Kidney (tissue), 14 donors: ENCODE measurements around the gene SH2D2A. TPM values are rescaled to one million over a fixed set of nuclear protein-coding genes. Genes with fewer than 3 reads are reported as not detected.

Experiments
- DNase-seq, 5 donors: peaks; one replicate each; pipeline ENCODE4 v3.0.0-alpha.2; 2013 to 2020
- FAIRE-seq: peaks from 2 replicates; lab custom pipeline; 2012; peaks lifted over from hg19 to GRCh38; lab: Jason Lieb, UNC
- H3K27ac ChIP-seq, 2 donors: one replicate each; pipeline ENCODE4 v1.7.0; 2013; ENCODE audit warnings: low read depth in 2 of 2, low read length in 2 of 2, inconsistent platforms in 1 of 2
- H3K27me3 ChIP-seq: one replicate; pipeline ENCODE4 v1.7.1; 2013; ENCODE audit warnings: low read length, inconsistent platforms; ENCODE audit not compliant: control insufficient read depth, insufficient read depth
- H3K36me3 ChIP-seq, 3 donors: one replicate each; pipeline versions ENCODE4 v1.7.0 to v1.7.1; 2013; ENCODE audit warnings: low read length in 3 of 3, control low read depth in 1 of 3, inconsistent platforms in 1 of 3; ENCODE audit not compliant: insufficient read depth in 3 of 3, control insufficient read depth in 2 of 3
- H3K4me1 ChIP-seq, 3 donors: one replicate each; pipeline versions ENCODE4 v1.7.0 to v1.7.1; 2013; ENCODE audit warnings: low read length in 3 of 3, inconsistent platforms in 1 of 3, low read depth in 1 of 3; ENCODE audit not compliant: control insufficient read depth in 2 of 3, insufficient read depth in 2 of 3
- H3K4me3 ChIP-seq, 3 donors: one replicate each; pipeline versions ENCODE4 v1.7.0 to v1.8.1; 2013; ENCODE audit warnings: low read length in 3 of 3, control low read depth in 1 of 3, inconsistent platforms in 1 of 3
- H3K9ac ChIP-seq, 3 donors: one replicate each; pipeline versions ENCODE4 v1.7.0 to v1.7.1; 2013; ENCODE audit warnings: low read length in 3 of 3, control low read depth in 1 of 3, inconsistent platforms in 1 of 3
- H3K9me3 ChIP-seq, 3 donors: one replicate each; pipeline versions ENCODE4 v1.7.0 to v1.7.1; 2013; ENCODE audit warnings: low read length in 3 of 3, control low read depth in 1 of 3, inconsistent platforms in 1 of 3; ENCODE audit not compliant: control insufficient read depth in 2 of 3, insufficient read depth in 1 of 3
- intact Hi-C: fragments of 100-400 bp; cut with DNase I; formaldehyde crosslinking; loops from one replicate; pipeline ENCODE4 v1.11.1; 2022
- polyA plus RNA-seq: library from polyadenylated mRNA; stranded (reverse); fragments of 350-450 nt; fragmentation: Illumina TruSeq; extraction: RNeasy Lipid Tissue Mini Kit (QIAGEN cat#74804); gene quantifications from one replicate; pipeline ENCODE4 v1.2.3, GENCODE V29; 2014; ENCODE audit warnings: low read depth, low replicate concordance; ENCODE audit not compliant: insufficient read depth
- total RNA-seq: library from RNA; stranded (reverse); fragmentation: NEBNext Ultra II Directional; extraction: Animal tissue kit (Norgen Biotek cat#: 25700); gene quantifications from one replicate; pipeline ENCODE4 v1.2.1, GENCODE V29; 2021
- TF ChIP-seq, protein P1 (sequence below): IDR thresholded peaks from 3 replicates; pipeline ENCODE4 v1.5.1; 2012; ENCODE audit warnings: mild to moderate bottlenecking, moderate library complexity, borderline replicate concordance; ENCODE audit not compliant: insufficient read depth; ENCODE audit errors: extremely low read depth
- donor health status: control.
- donor health status: control.
- donor health status: control.
- donor health status: control.
- donor health status: control.
- donor health status: DM: yes; HTN: yes; CAD: no.
- donor health status: Normal renal cell carcinoma (clear cell type).

Gene SH2D2A
- total and polyA plus RNA-seq, 2 donors from 2014 or later, result 0.32 to 4.3 TPM

DNA sequence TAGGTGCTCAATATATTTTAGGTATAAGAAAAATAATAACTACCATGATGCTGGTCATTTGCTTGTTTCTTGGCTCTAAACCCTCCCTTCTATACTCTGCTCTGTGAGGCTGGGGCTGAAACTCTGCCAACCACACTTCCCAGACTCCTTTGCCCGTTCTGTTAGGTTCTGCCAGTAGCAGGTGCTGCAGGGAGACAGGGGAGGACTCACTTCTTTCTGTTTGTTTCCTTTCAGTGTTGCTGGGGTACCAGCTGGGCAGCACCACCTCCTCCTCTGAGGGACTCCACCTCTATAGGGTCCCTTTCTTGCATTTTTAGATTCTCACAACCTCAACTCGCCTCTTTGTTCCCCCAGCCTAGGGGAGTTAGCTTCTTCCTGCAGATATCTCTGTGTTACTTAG, 17.0 kb upstream of the SH2D2A start:
- no peak overlapping the region for H3K4me3 ChIP-seq
- H3K9me3 ChIP-seq, result no peaks in the 10 kb centered on the region
- TF ChIP-seq, protein P1, sequence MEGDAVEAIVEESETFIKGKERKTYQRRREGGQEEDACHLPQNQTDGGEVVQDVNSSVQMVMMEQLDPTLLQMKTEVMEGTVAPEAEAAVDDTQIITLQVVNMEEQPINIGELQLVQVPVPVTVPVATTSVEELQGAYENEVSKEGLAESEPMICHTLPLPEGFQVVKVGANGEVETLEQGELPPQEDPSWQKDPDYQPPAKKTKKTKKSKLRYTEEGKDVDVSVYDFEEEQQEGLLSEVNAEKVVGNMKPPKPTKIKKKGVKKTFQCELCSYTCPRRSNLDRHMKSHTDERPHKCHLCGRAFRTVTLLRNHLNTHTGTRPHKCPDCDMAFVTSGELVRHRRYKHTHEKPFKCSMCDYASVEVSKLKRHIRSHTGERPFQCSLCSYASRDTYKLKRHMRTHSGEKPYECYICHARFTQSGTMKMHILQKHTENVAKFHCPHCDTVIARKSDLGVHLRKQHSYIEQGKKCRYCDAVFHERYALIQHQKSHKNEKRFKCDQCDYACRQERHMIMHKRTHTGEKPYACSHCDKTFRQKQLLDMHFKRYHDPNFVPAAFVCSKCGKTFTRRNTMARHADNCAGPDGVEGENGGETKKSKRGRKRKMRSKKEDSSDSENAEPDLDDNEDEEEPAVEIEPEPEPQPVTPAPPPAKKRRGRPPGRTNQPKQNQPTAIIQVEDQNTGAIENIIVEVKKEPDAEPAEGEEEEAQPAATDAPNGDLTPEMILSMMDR, result no peak
- no peak overlapping the region for H3K27ac ChIP-seq
- H3K9ac ChIP-seq, result no peak overlapping the region
- intact Hi-C loops, result no loop called here
- H3K4me1 ChIP-seq, result no peaks in the 10 kb centered on the region
- DNase-seq, result peak in 1 of 5 donors; percentile 10
- peaks cover 2% of the 10 kb centered on the region for H3K27me3 ChIP-seq
- no peak for FAIRE-seq
- no peaks in the 10 kb centered on the region for H3K36me3 ChIP-seq

DNA sequence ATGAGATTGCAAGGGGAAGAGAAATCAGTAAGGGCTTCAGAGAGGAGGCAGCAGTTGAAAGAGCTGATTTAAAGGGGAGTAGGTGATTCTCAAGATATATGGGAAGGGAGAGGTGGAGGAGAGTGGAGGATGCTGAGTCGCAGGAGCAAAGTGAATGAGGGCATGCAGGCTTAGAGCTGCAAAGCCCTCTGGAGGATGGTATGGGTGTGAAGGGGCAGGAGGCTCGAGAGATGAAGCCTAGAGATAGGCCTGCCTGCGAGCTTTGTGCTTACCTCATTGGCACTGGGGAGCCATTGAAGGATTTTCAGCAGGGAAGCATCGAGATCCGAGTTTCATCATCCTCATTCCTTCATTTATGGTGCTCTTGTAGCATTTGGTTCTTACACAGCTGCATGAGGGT, 15.8 kb upstream of the SH2D2A start:
- H3K9ac ChIP-seq, result no peak overlapping the region
- DNase-seq, result peak in 1 of 5 donors; percentile 17
- intact Hi-C loops, result no loop called here
- no peaks in the 10 kb centered on the region for H3K9me3 ChIP-seq
- H3K4me3 ChIP-seq, result no peak overlapping the region
- H3K4me1 ChIP-seq, result no peaks in the 10 kb centered on the region
- FAIRE-seq, result no peak
- peaks cover 2% of the 10 kb centered on the region for H3K27me3 ChIP-seq
- TF ChIP-seq, protein P1, result no peak
- no peak overlapping the region for H3K27ac ChIP-seq
- H3K36me3 ChIP-seq, result no peaks in the 10 kb centered on the region

DNA sequence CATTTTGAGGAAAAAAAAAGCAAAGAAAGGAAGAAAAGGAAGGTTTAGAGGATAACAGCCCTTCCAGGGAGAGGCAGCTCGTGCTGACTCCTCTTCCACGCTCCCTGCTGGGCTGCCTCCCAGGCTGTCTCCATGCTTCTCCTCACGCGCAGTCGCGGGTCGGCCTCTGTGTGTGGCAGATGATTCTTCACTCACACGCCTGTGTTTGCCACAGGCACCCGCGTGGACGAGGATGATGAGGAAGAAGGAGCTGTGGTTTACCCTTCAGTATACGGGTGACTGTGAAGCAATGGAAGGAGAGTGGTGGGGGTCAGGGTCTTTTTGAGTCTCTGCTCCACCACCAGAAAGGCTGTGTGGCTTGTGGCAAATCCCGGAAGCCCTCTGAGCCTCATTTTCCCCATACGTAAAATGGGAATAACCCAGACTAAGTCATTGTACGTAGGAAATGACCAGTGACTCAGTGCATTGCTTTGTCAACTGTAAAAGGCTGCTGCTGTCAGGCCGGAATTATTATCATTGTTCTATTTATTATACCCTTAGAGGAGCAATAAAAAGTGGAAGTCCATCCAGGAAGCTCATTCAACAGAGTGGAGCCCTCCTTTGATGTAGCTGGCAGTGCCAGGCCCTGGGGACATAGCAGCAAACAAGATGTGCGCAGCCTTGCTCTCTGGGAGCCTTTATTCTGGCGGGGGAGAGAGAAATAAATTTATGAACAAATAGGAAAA, 11.9 kb upstream of the SH2D2A start:
- no peak for FAIRE-seq
- Histone ChIP-seq H3K4me1 (no peaks in the 10 kb centered on the region), H3K4me3 (no peak overlapping the region), H3K9me3 (no peaks in the 10 kb centered on the region), H3K27me3 (no peaks in the 10 kb centered on the region), H3K27ac (no peak overlapping the region), H3K9ac (no peak overlapping the region), H3K36me3 (no peaks in the 10 kb centered on the region)
- DNase-seq, result peak in 1 of 5 donors; percentile 59
- intact Hi-C loops, result no loop called here
- TF ChIP-seq, protein P1, result no peak
